HCT116 (cell line): ENCODE results near the gene ADH6.

Source experiments
- CTCF ChIP-seq, 3 experiments: fragments of 200-600 bp in 1 of 3; sonication (generic) in 1 of 3; IDR thresholded peaks in 2 of 3; conservative IDR thresholded peaks in 1 of 3; 2 replicates each; pipeline ENCODE4 v1.5.1; 2012 to 2017; ENCODE audit warnings: low read depth in 2 of 3, low read length in 2 of 3, antibody characterized with exemption in 1 of 3, borderline replicate concordance in 1 of 3, control low read depth in 1 of 3, mild to moderate bottlenecking in 1 of 3, mixed read lengths in 1 of 3, mixed run types in 1 of 3, moderate library complexity in 1 of 3; ENCODE audit not compliant: insufficient read depth in 1 of 3
- EZH2 ChIP-seq: fragments of 200-600 bp; sonication (generic); IDR thresholded peaks from 2 replicates; pipeline ENCODE4 v1.6.1; 2017; ENCODE audit warnings: antibody characterized with exemption, mixed run types
- JUND ChIP-seq: IDR thresholded peaks from 2 replicates; pipeline ENCODE4 v1.6.1; 2012
- MAX ChIP-seq: IDR thresholded peaks from 2 replicates; pipeline ENCODE4 v1.6.1; 2012
- POLR2A ChIP-seq: IDR thresholded peaks from 2 replicates; pipeline ENCODE4 v1.7.0; 2011; ENCODE audit warnings: borderline replicate concordance; ENCODE audit not compliant: insufficient read depth, insufficient read length; ENCODE audit errors: extremely low read depth
- POLR2AphosphoS5 ChIP-seq: IDR thresholded peaks from 2 replicates; pipeline ENCODE4 v1.6.1; 2011; ENCODE audit warnings: mild to moderate bottlenecking, low read depth, low read length, moderate library complexity
- ZFX ChIP-seq: fragments of 450-650 bp; IDR thresholded peaks from 2 replicates; pipeline ENCODE4 v1.6.1; 2017

GRCh38 chr4:99210789-99211188, 8.3 kb downstream of the ADH6 start:
- no peak for TF ChIP-seq JUND
- TF ChIP-seq ZFX, result no peak
- TF ChIP-seq EZH2, result no peak
- TF ChIP-seq MAX, result no peak
- TF ChIP-seq POLR2A, result no peak
- TF ChIP-seq CTCF (IDR thresholded peaks at IDR 0.05 in 2 of 3, conservative IDR thresholded peaks at IDR 0.05 in 1 of 3; ENCODE audit: borderline replicate concordance in 1 of 3, insufficient read depth in 1 of 3, low read depth in 2 of 3, low read length in 2 of 3), result no peak
- TF ChIP-seq POLR2AphosphoS5, result no peak
